ENCODE data around the gene WDFY4. TPM values are rescaled to one million over a fixed set of nuclear protein-coding genes. Genes with fewer than 3 reads are reported as not detected.

WDFY4 gene
- total and polyA plus RNA-seq, 2 experiments from 2014 or later, result 0.14 TPM; not detected in 1

- TF ChIP-seq ZNF462 (CRISPR knock-in tag; IDR thresholded peaks at IDR 0.05), result no peak
- TF ChIP-seq ZNF114 (CRISPR knock-in tag; IDR thresholded peaks at IDR 0.05), result no peak
- TF ChIP-seq EZH2 (IDR thresholded peaks at IDR 0.05; ENCODE audit: low read depth, unreplicated experiment), result no peak
Observed at GRCh38 chr10:48957361-48958151, 272.9 kb downstream of the WDFY4 start (continued).

GRCh38 chr10:48958598-48959190, 274.0 kb downstream of the WDFY4 start:
- ATAC-seq (no peak), DNase-seq (ENCODE audit: low spot score) (no peak)
- H3K4me1 Mint-ChIP-seq, result no peaks in the 10 kb centered on the region; the same call in 2 of the 3 replicates
- Histone ChIP-seq H3K4me2 (no peak overlapping the region), H3K36me3 (ENCODE audit: insufficient read depth) (no peaks in the 10 kb centered on the region), H3K4me1 (ENCODE audit: insufficient read depth) (no peaks in the 10 kb centered on the region), H4K20me1 (replicated peaks; ENCODE audit: insufficient read depth) (no peaks in the 10 kb centered on the region), H2AFZ (no peak overlapping the region), H3K79me2 (replicated peaks; ENCODE audit: insufficient read depth) (no peaks in the 10 kb centered on the region), H3K27ac (ENCODE audit: low read depth) (no peak overlapping the region), H3K4me3 (no peak overlapping the region), H3F3A (replicated peaks; ENCODE audit: low read depth) (no peaks in the 10 kb centered on the region), H3K27me3 (ENCODE audit: insufficient read depth) (no peaks in the 10 kb centered on the region), H3K9me2 (ENCODE audit: insufficient read depth) (peaks cover 6% of the 10 kb centered on the region; the same call in 1 of the 2 replicates)
- H3K27me3 Mint-ChIP-seq (ENCODE audit: insufficient read depth, low read depth, poor library complexity), result peaks cover 4% of the 10 kb centered on the region
- peaks cover 5% of the 10 kb centered on the region; the same call in 2 of the 3 replicates for H3K9me3 Mint-ChIP-seq
- H3K27ac Mint-ChIP-seq, result no peak overlapping the region
- no peaks in the 10 kb centered on the region; the same call in 2 of the 3 replicates for H3K36me3 Mint-ChIP-seq (ENCODE audit: low read depth)
- no peak overlapping the region for H3K4me3 Mint-ChIP-seq
- no peak for TF ChIP-seq JUNB (IDR thresholded peaks at IDR 0.05; ENCODE audit: unreplicated experiment)
- no peak for TF ChIP-seq EZH2 (IDR thresholded peaks at IDR 0.05; ENCODE audit: low read depth, unreplicated experiment)
- TF ChIP-seq POLR2AphosphoS5 (IDR thresholded peaks at IDR 0.05; ENCODE audit: low read depth), result no peak
- TF ChIP-seq ZNF114 (CRISPR knock-in tag; IDR thresholded peaks at IDR 0.05), result no peak
- no peak for TF ChIP-seq STAT1 (IDR thresholded peaks at IDR 0.05; ENCODE audit: unreplicated experiment)
- TF ChIP-seq EZH2phosphoT487 (IDR thresholded peaks at IDR 0.05; ENCODE audit: unreplicated experiment), result no peak
- TF ChIP-seq ZNF462 (CRISPR knock-in tag; IDR thresholded peaks at IDR 0.05), result no peak
